K562 (cell line): ENCODE data around the gene MAN1B1. TPM values are rescaled to one million over a fixed set of nuclear protein-coding genes. Genes with fewer than 3 reads are reported as not detected.
A peak's percentile ranks its signal among the peaks of the same experiment; 100 is the strongest.

Experiments used
- ATAC-seq: fragments of 200-7000 bp; cut with Tn5 transposase; 3 replicates; pipeline ENCODE4 v1.9.1; 2020; ENCODE audit warnings: moderate library complexity
- BruUV-seq: library from RNA; stranded (reverse); fragments of 400-500 nt; replicated peaks from 2 replicates; lab custom pipeline; 2021; lab: Mats Ljungman, UMichigan
- CTCF ChIA-PET: fragments of 300-600 bp; formaldehyde crosslinking; extraction: SDS; loops from one replicate; lab custom pipeline; 2021; ENCODE audit warnings: low intra/inter-chr PET ratio; lab: Yijun Ruan, JAX
- POLR2A ChIA-PET: fragments of 300-600, 350-650 bp; sonication (Branson Sonifier 250); formaldehyde crosslinking; extraction: SDS; loops from one replicate; lab custom pipeline; 2021; ENCODE audit warnings: antibody characterized with exemption, inconsistent platforms; lab: Yijun Ruan, JAX
- DNase-seq, 4 experiments: peaks; one replicate each; pipeline versions ENCODE4 v3.0.0 to v3.0.0-alpha.2; 2011 to 2018; ENCODE audit warnings: low spot score in 3 of 4, mixed read lengths in 3 of 4; ENCODE audit errors: extremely low read depth in 1 of 4
- FAIRE-seq: peaks from 2 replicates; lab custom pipeline; 2011; peaks lifted over from hg19 to GRCh38; lab: Jason Lieb, UNC
- H2AFZ ChIP-seq: 2 replicates; pipeline ENCODE4 v1.6.0; 2011; ENCODE audit warnings: low read depth, low read length, control low read depth, inconsistent platforms
- H3K27ac ChIP-seq: fragments of 200-600 bp; 3 replicates; pipeline ENCODE4 v1.8.0; 2011; ENCODE audit warnings: low read depth, mild to moderate bottlenecking, control low read depth, inconsistent platforms, low read length, moderate library complexity, mixed read lengths; ENCODE audit errors: extremely low read depth
- H3K27me3 ChIP-seq, 2 experiments: fragments of 300-600 bp in 1 of 2; 2 replicates in 1 of 2; 3 replicates in 1 of 2; pipeline versions ENCODE4 v1.6.0 to v1.8.0; 2011; ENCODE audit warnings: inconsistent platforms in 2 of 2, low read length in 2 of 2, mild to moderate bottlenecking in 1 of 2, mixed read lengths in 1 of 2, moderate library complexity in 1 of 2; ENCODE audit not compliant: control insufficient read depth in 2 of 2, insufficient read depth in 2 of 2
- H3K36me3 ChIP-seq: fragments of 300-600 bp; 3 replicates; pipeline ENCODE4 v1.8.0; 2011; ENCODE audit warnings: mild to moderate bottlenecking, low read length, inconsistent platforms; ENCODE audit not compliant: control insufficient read depth, insufficient read depth
- H3K4me1 ChIP-seq, 2 experiments: fragments of 200-600 bp in 1 of 2; replicated peaks in 1 of 2; 2 replicates in 1 of 2; 3 replicates in 1 of 2; pipeline versions ENCODE4 v1.5.1 to v1.8.0; 2011; ENCODE audit warnings: inconsistent platforms in 2 of 2, low read length in 2 of 2, mild to moderate bottlenecking in 1 of 2, mixed read lengths in 1 of 2, moderate library complexity in 1 of 2; ENCODE audit not compliant: control insufficient read depth in 2 of 2, insufficient read depth in 2 of 2
- H3K4me2 ChIP-seq: 2 replicates; pipeline ENCODE4 v1.6.1; 2011; ENCODE audit warnings: low read length, control low read depth, inconsistent platforms, mixed read lengths; ENCODE audit not compliant: insufficient read depth
- H3K4me3 ChIP-seq: fragments of 200-600 bp; sonication (generic), shearing (Covaris generic); 2 replicates; pipeline ENCODE4 v1.5.1; 2016; ENCODE audit warnings: control low read depth, inconsistent platforms
- H3K79me2 ChIP-seq: fragments of 200-600 bp; 3 replicates; pipeline ENCODE4 v1.8.0; 2011; ENCODE audit warnings: low read length, inconsistent platforms; ENCODE audit not compliant: control insufficient read depth, insufficient read depth
- H3K9ac ChIP-seq, 2 experiments: 2 replicates each; pipeline versions ENCODE4 v1.6.0 to v1.6.1; 2011; ENCODE audit warnings: low read depth in 2 of 2, low read length in 2 of 2, control low read depth in 1 of 2, inconsistent platforms in 1 of 2, mild to moderate bottlenecking in 1 of 2, mixed read lengths in 1 of 2; ENCODE audit not compliant: insufficient read depth in 1 of 2
- H3K9me1 ChIP-seq: one replicate; pipeline ENCODE4 v1.6.0; 2011; ENCODE audit warnings: inconsistent platforms, mild to moderate bottlenecking, low read length, moderate library complexity; ENCODE audit not compliant: control insufficient read depth, insufficient read depth
- H3K9me3 ChIP-seq: replicated peaks from 2 replicates; pipeline ENCODE4 v1.5.1; 2011; ENCODE audit warnings: low read depth, low read length, inconsistent platforms; ENCODE audit not compliant: control insufficient read depth, insufficient read depth
- H4K20me1 ChIP-seq: replicated peaks from 2 replicates; pipeline ENCODE4 v1.6.1; 2011; ENCODE audit warnings: low read length, inconsistent platforms, mixed read lengths; ENCODE audit not compliant: control insufficient read depth, insufficient read depth
- EWSR1 ChIP-seq: fragments of 450-650 bp; IDR thresholded peaks from 2 replicates; pipeline ENCODE4 v1.6.1; 2018; ENCODE audit warnings: borderline replicate concordance, mild to moderate bottlenecking, low read depth, moderate library complexity; ENCODE audit not compliant: partially characterized antibody
- FOXA3 ChIP-seq, 2 experiments: fragments of 450-650 bp in 1 of 2; sonication (generic) in 1 of 2; formaldehyde crosslinking; IDR thresholded peaks in 1 of 2; conservative IDR thresholded peaks in 1 of 2; 2 replicates each; pipeline versions ENCODE4 v1.4.0 to v1.8.0; 2020 to 2022; ENCODE audit warnings: mild to moderate bottlenecking in 2 of 2, missing genetic modification reagents in 1 of 2
- POLR2AphosphoS5 ChIP-seq: IDR thresholded peaks from 2 replicates; pipeline ENCODE4 v1.6.1; 2011; ENCODE audit warnings: mild to moderate bottlenecking, low read depth, low read length, moderate library complexity; ENCODE audit not compliant: control insufficient read depth, insufficient read depth
- SIN3A ChIP-seq, 2 experiments: fragments of 150-350 bp in 1 of 2; IDR thresholded peaks; 2 replicates each; pipeline ENCODE4 v1.6.1; 2011 to 2016; ENCODE audit warnings: borderline replicate concordance in 2 of 2, low read depth in 2 of 2, low read length in 2 of 2, mild to moderate bottlenecking in 2 of 2, moderate library complexity in 2 of 2; ENCODE audit not compliant: control insufficient read depth in 1 of 2
- WGBS: fragments of 100-300 bp; shearing (Covaris generic); methylation state at CpG from one replicate; pipeline ENCODE4 v1.1.6; 2016; ENCODE audit warnings: low coverage, mixed read lengths; ENCODE audit not compliant: insufficient coverage; ENCODE audit errors: missing lambda C conversion rate; 5-methylcytosine and 5-hydroxymethylcytosine counted together
- in situ Hi-C: fragments of 300-500 bp; cut with MboI; formaldehyde crosslinking; loops from 4 replicates; pipeline ENCODE4 v1.15.0; 2018; ENCODE audit warnings: inconsistent platforms, mixed read lengths
- intact Hi-C: fragments of 100-400 bp; cut with micrococcal nuclease; formaldehyde crosslinking; loops from 2 replicates; pipeline ENCODE4 v1.14.2; 2022
- polyA plus RNA-seq, 8 experiments: library from polyadenylated mRNA; depleted of rRNA in 4 of 8; stranded (reverse) in 5 of 8; unstranded in 3 of 8; fragments of >200 nt; fragmentation: Nextera tagmentation in 2 of 8; fragmentation: Illumina TruSeq in 1 of 8; extraction: Ambion mirVana in 2 of 8; extraction: Trizol in 1 of 8; gene quantifications; 2 replicates each; pipeline versions ENCODE4 v1.2.1 to v1.2.3, GENCODE V29; 2011 to 2014; ENCODE audit warnings: inconsistent platforms in 1 of 8, missing spikeins in 1 of 8
- total RNA-seq, 7 experiments: library from RNA; depleted of rRNA in 6 of 7; stranded (reverse); fragments of >200 nt in 6 of 7; fragmentation: Illumina TruSeq in 2 of 7; extraction: Trizol in 2 of 7; gene quantifications; 2 replicates each; pipeline versions ENCODE4 v1.2.1 to v1.2.3, GENCODE V29; 2011 to 2021; ENCODE audit warnings: low replicate concordance in 1 of 7

MAN1B1 gene
- total and polyA plus RNA-seq, 9 of the 15 experiments (the other 6 are each of a cell fraction or from before 2014, with no cell fraction given): 0.55 to 36.6 (median 27.3) TPM

GRCh38 chr9:137141976-137142936 is 55.5 kb downstream of the MAN1B1 start:
- H3K36me3 ChIP-seq: no peaks in the 10 kb centered on the region
- no peak for FAIRE-seq
- in situ Hi-C loops: no loop called here
- DNase-seq: no peak
- H3K9me1 ChIP-seq: no peaks in the 10 kb centered on the region
- H4K20me1 ChIP-seq: peaks cover 21% of the 10 kb centered on the region
- BruUV-seq: no TSS peak
- H3K4me3 ChIP-seq: no peak overlapping the region
- H3K27me3 ChIP-seq: peaks cover 41 to 67% of the 10 kb centered on the region in 2 experiments; a peak in 4 of 5 replicates
- H3K27ac ChIP-seq: no peak overlapping the region
- 2% methylated on average over 24 of the region's 24 CpGs for WGBS
- intact Hi-C loops: no loop called here
- no peaks in the 10 kb centered on the region for H3K79me2 ChIP-seq
- TF ChIP-seq SIN3A (IDR thresholded peaks at IDR 0.05; ENCODE audit: borderline replicate concordance in 2 of 2, control insufficient read depth in 1 of 2, low read depth in 2 of 2, low read length in 2 of 2) (no peak), EWSR1 (no peak), FOXA3 (CRISPR knock-in tag; conservative IDR thresholded peaks at IDR 0.05 in 1 of 2, IDR thresholded peaks at IDR 0.05 in 1 of 2) (no peak), POLR2AphosphoS5 (no peak)
- ATAC-seq: no peak
- ChIA-PET CTCF (no interaction called here), POLR2A (interaction anchor here (0.6 to 1.5 kb wide), 3 partner anchors 8 to 98 kb away, joined by 3 to 10 read pairs (median 3); no protein-coding TSS in a partner anchor)
- H3K9me3 ChIP-seq: no peaks in the 10 kb centered on the region
- H3K4me1 ChIP-seq: peaks cover 0 to 52% of the 10 kb centered on the region in 2 experiments; a peak in 2 of 5 replicates
- H3K4me2 ChIP-seq: no peak overlapping the region
- 0 out of 4 replicates have a peak overlapping the region, but pooled peaks of 1 of the 2 experiments have one; percentile 7 for H3K9ac ChIP-seq
- H2AFZ ChIP-seq: no peak overlapping the region
